Measurements from ENCODE around the gene CCDC148. TPM values are rescaled to one million over a fixed set of nuclear protein-coding genes. Genes with fewer than 3 reads are reported as not detected.
"Not testable (repeated sequence)": the region's sequence is repeated elsewhere in the genome, so short reads cannot be mapped to it uniquely, and the experiment has no call there.

Gene CCDC148
- polyA plus RNA-seq, 2 of the 4 experiments (the other 2 are of a cell fraction): 0.41 to 0.85 TPM

DNA sequence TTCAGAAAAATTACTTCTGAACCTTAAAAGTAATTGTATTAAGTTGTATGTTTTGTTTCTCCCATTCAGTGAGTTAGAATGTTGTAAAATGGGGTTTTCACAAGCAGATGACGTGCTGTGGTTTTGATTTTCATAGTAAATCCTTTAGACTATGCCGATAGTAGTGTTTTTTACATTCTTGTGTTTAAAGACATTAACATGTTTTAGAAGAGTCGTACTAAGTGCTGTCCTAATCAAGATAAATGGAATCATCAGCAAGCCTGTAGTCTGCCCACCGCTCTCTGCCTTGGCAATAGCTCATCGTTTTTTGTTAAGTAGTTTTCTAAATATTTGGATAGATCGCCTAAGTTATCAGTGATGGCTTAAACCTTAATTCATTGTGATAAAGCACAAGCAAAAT lies 21.7 kb upstream of the CCDC148 start (continued):
- TF ChIP-seq HMGXB4 (CRISPR knock-in tag; IDR thresholded peaks at IDR 0.05; ENCODE audit: borderline replicate concordance): no peak
- TF ChIP-seq E2F6 (IDR thresholded peaks at IDR 0.05; ENCODE audit: borderline replicate concordance, low read depth): no peak
- no peak for TF ChIP-seq FOSB (CRISPR knock-in tag; IDR thresholded peaks at IDR 0.05)
- no peak for TF ChIP-seq HOXB5 (CRISPR knock-in tag; IDR thresholded peaks at IDR 0.05)
- TF ChIP-seq RFX5 (IDR thresholded peaks at IDR 0.05): no peak

- Histone ChIP-seq H3K4me3 (no peak overlapping the region), H3K4me1 (peaks cover 9% of the 10 kb centered on the region), H3K9me3 (no peaks in the 10 kb centered on the region), H3K27ac (no peak overlapping the region), H3K4me2 (no peak overlapping the region)
- no peak for FAIRE-seq
- CTCF ChIA-PET: interaction anchor here (1.2 kb wide), 1 partner anchor 269 kb away, joined by 3 read pairs; no protein-coding TSS in a partner anchor
- no peak for ATAC-seq
- no peak for DNase-seq (ENCODE audit: low read depth in 1 of 2, low spot score in 1 of 2)
- POLR2A ChIA-PET: no interaction called here
- WGBS (ENCODE audit: missing lambda C conversion rate): 85% methylated on average over 3 of the region's 3 CpGs
- TF ChIP-seq, protein P1, sequence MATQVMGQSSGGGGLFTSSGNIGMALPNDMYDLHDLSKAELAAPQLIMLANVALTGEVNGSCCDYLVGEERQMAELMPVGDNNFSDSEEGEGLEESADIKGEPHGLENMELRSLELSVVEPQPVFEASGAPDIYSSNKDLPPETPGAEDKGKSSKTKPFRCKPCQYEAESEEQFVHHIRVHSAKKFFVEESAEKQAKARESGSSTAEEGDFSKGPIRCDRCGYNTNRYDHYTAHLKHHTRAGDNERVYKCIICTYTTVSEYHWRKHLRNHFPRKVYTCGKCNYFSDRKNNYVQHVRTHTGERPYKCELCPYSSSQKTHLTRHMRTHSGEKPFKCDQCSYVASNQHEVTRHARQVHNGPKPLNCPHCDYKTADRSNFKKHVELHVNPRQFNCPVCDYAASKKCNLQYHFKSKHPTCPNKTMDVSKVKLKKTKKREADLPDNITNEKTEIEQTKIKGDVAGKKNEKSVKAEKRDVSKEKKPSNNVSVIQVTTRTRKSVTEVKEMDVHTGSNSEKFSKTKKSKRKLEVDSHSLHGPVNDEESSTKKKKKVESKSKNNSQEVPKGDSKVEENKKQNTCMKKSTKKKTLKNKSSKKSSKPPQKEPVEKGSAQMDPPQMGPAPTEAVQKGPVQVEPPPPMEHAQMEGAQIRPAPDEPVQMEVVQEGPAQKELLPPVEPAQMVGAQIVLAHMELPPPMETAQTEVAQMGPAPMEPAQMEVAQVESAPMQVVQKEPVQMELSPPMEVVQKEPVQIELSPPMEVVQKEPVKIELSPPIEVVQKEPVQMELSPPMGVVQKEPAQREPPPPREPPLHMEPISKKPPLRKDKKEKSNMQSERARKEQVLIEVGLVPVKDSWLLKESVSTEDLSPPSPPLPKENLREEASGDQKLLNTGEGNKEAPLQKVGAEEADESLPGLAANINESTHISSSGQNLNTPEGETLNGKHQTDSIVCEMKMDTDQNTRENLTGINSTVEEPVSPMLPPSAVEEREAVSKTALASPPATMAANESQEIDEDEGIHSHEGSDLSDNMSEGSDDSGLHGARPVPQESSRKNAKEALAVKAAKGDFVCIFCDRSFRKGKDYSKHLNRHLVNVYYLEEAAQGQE (IDR thresholded peaks at IDR 0.05): no peak
- TF ChIP-seq, protein P2, sequence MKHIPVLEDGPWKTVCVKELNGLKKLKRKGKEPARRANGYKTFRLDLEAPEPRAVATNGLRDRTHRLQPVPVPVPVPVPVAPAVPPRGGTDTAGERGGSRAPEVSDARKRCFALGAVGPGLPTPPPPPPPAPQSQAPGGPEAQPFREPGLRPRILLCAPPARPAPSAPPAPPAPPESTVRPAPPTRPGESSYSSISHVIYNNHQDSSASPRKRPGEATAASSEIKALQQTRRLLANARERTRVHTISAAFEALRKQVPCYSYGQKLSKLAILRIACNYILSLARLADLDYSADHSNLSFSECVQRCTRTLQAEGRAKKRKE (CRISPR knock-in tag; IDR thresholded peaks at IDR 0.05; ENCODE audit: low read depth): no peak
- TF ChIP-seq ZC3H11A (IDR thresholded peaks at IDR 0.05) (no peak), FOSB (CRISPR knock-in tag; IDR thresholded peaks at IDR 0.05) (no peak)
These were observed 20.6 kb upstream of the CCDC148 start for GRCh38 chr2:158477202-158477601.

DNA sequence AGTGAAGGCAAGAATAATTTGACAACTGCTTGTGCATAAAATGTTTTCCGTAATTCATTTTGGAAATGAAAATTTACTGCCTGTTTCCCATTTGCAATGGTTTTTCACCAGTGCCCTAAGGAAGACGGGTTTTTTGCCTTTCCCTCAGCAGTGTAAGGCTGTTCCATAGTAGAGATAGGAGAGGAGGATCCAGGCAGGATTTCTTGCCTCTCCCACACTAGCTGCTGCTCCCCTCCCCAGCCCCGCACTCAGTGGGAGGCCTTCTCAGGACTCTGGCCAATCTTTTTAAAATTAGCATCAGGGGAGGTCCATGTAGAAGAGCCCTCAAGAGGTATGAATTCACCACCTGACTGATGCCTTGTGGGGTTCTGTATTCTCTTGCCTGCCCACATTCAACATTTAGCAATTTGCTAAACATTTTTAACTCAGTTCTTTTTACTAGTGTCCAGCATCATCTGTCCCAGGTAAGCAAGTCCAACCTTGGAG lies 18.0 kb upstream of the CCDC148 start:
- H3K9me3 ChIP-seq; H3K4me2 ChIP-seq; H3K4me1 ChIP-seq; POLR2A ChIA-PET; FAIRE-seq; ATAC-seq; DNase-seq (ENCODE audit: low read depth in 1 of 2, low spot score in 1 of 2); H3K4me3 ChIP-seq; H3K27ac ChIP-seq: not testable (repeated sequence)
- WGBS (ENCODE audit: missing lambda C conversion rate): 93% methylated on average over 3 of the region's 3 CpGs
- CTCF ChIA-PET: interaction anchor here (1.6 to 1.8 kb wide), 2 partner anchors 10 to 16 kb away, joined by 8 to 9 read pairs; no protein-coding TSS in a partner anchor

DNA sequence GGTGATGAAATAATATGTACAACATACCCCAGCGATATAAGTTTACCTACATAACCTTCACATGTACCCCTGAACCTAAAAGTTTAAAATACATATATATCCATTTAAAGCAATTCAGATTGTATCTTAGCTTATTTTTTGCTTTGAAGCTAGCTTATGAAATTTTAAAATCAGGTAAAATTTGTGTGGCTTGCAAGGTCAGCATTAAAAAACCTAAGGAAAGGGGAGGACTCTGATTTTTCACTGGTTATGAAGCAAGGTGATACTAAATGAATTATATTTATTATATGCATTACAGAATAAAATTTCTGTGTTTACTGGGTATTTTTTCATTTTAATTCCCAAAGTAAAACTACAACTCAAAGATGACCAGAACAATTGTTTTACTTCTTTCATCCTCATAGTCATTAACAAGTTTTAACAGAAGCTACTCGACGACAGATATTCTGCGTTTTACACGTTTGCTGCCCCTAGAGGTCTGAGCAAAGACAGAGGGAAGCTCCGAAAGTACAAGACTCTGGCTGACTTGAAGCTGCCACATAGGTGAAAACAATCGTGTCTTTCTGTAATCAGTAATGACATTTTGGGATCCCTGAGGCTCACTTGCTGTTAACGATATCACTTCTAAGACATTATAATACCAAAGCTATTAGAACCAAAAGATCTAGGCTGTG lies 17.3 kb upstream of the CCDC148 start:
- WGBS (ENCODE audit: missing lambda C conversion rate): 90% methylated on average over 8 of the region's 8 CpGs
- ATAC-seq (peak in 1 of 2 experiments; percentile 44; a peak in 1 of 6 replicates), FAIRE-seq (no peak), DNase-seq (ENCODE audit: low read depth in 1 of 2, low spot score in 1 of 2) (no peak)
- ChIA-PET CTCF (interaction anchor here (1.6 to 1.8 kb wide), 2 partner anchors 9 to 15 kb away, joined by 8 to 9 read pairs; no protein-coding TSS in a partner anchor), POLR2A (no interaction called here)
- Histone ChIP-seq H3K27ac (no peak overlapping the region), H3K4me3 (no peak overlapping the region), H3K4me2 (no peak overlapping the region), H3K4me1 (0 out of 3 replicates have a peak, but pooled peaks cover 5% of the 10 kb centered on the region), H3K9me3 (no peaks in the 10 kb centered on the region)
- TF ChIP-seq, protein P3, sequence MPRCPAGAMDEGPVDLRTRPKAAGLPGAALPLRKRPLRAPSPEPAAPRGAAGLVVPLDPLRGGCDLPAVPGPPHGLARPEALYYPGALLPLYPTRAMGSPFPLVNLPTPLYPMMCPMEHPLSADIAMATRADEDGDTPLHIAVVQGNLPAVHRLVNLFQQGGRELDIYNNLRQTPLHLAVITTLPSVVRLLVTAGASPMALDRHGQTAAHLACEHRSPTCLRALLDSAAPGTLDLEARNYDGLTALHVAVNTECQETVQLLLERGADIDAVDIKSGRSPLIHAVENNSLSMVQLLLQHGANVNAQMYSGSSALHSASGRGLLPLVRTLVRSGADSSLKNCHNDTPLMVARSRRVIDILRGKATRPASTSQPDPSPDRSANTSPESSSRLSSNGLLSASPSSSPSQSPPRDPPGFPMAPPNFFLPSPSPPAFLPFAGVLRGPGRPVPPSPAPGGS (IDR thresholded peaks at IDR 0.05): no peak
- TF ChIP-seq CHD4 (IDR thresholded peaks at IDR 0.05; ENCODE audit: borderline replicate concordance): no peak

DNA sequence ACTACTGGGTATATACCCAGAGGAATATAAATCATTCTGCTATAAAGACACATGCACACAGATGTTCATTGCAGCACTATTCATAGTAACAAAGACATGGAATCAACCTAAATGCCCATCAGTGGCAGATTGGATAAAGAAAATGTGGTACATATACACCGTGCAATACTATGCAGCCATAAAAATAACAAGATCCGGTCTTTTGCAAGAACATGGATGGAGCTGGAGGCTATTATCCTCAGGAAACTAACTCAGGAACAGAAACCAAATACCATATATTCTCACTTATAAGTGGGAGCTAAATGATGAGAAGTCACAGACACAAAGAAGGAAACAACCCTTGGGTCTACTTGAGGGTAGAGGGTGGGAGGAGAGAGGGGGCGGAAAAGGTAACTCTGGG lies 16.7 kb upstream of the CCDC148 start:
- POLR2A ChIA-PET: interaction anchor here (0.6 kb wide), 1 partner anchor 598 kb away, joined by 7 read pairs; no protein-coding TSS in a partner anchor
- CTCF ChIA-PET: interaction anchor here (1.6 to 1.8 kb wide), 2 partner anchors 8 to 15 kb away, joined by 8 to 9 read pairs; no protein-coding TSS in a partner anchor
- not testable (repeated sequence) for H3K4me1 ChIP-seq; H3K4me3 ChIP-seq; DNase-seq (ENCODE audit: low read depth in 1 of 2, low spot score in 1 of 2); H3K27ac ChIP-seq; FAIRE-seq; H3K9me3 ChIP-seq; ATAC-seq; H3K4me2 ChIP-seq
- WGBS (ENCODE audit: missing lambda C conversion rate): 91% methylated on average over 3 of the region's 3 CpGs

GRCh38 chr2:158472829-158473228 lies 16.3 kb upstream of the CCDC148 start:
- not testable (repeated sequence) for H3K4me3 ChIP-seq; H3K4me1 ChIP-seq; H3K4me2 ChIP-seq; H3K27ac ChIP-seq; ATAC-seq; FAIRE-seq; DNase-seq (ENCODE audit: low read depth in 1 of 2, low spot score in 1 of 2); H3K9me3 ChIP-seq
- 90% methylated on average over 3 of the region's 3 CpGs for WGBS (ENCODE audit: missing lambda C conversion rate)
- POLR2A ChIA-PET: interaction anchor here (0.6 kb wide), 1 partner anchor 597 kb away, joined by 7 read pairs; no protein-coding TSS in a partner anchor
- CTCF ChIA-PET: interaction anchor here (1.6 to 1.8 kb wide), 2 partner anchors 8 to 14 kb away, joined by 8 to 9 read pairs; no protein-coding TSS in a partner anchor
